SK-MEL-5 (cell line): Measurements from ENCODE around the gene SPATA31D1. TPM values are rescaled to one million over a fixed set of nuclear protein-coding genes. Genes with fewer than 3 reads are reported as not detected.
"Not testable (repeated sequence)": the region's sequence is repeated elsewhere in the genome, so short reads cannot be mapped to it uniquely, and the experiment has no call there.

Experiments
- DNase-seq: peaks from one replicate; pipeline ENCODE4 v3.0.0-alpha.2; 2016; ENCODE audit warnings: low read depth, low spot score
- in situ Hi-C: cut with HindIII; loops from 2 replicates; pipeline ENCODE4 v1.10.0; 2016; ENCODE audit warnings: low sequenced_read_pairs, high pct_unique_total_duplicates, low pct_unique_long_range_greater_than_20kb
- polyA plus RNA-seq, 2 experiments: library from polyadenylated mRNA; depleted of rRNA; stranded (reverse); fragments of >200 nt; gene quantifications; 2 replicates each; pipeline ENCODE4 v1.2.3, GENCODE V29; 2015
- total RNA-seq: library from RNA; depleted of rRNA; stranded (reverse); fragments of >200 nt; shearing (Covaris generic); gene quantifications from 2 replicates; pipeline ENCODE4 v1.2.3, GENCODE V29; 2014; rRNA removed

SPATA31D1 gene
- not detected in 2 replicates for total RNA-seq
- not detected in 2 replicates for polyA plus RNA-seq (2015; cell fraction: cytosol; rRNA removed)
- not detected in 2 replicates for polyA plus RNA-seq (2015; cell fraction: nucleus; rRNA removed)

DNA sequence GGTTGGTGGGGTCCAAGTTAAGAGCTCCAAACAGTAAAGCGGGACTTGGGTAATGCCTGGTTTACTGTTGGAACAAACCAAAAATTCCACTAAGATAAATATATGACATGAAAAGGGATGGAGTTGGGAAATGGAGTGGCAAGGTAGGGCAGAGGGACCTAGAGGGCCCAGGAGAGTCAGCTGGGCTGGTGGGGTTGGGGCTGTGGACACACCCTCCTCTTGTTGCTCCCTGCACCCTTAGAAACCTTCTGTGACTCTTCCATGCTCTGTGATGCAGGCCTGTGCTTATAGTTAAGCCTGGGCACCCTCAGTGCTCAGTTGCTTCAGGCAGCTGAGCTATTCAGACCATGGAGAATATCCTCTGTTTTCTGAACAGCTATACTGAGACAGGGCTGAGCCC is at the start of gene SPATA31D1:
TSS of gene SPATA31D1 (plus strand) at position 301 of the 400 bp plus-strand sequence. CDS start at position 348, 47 bp downstream.
- in situ Hi-C loops, DNase-seq: not testable (repeated sequence)

DNA sequence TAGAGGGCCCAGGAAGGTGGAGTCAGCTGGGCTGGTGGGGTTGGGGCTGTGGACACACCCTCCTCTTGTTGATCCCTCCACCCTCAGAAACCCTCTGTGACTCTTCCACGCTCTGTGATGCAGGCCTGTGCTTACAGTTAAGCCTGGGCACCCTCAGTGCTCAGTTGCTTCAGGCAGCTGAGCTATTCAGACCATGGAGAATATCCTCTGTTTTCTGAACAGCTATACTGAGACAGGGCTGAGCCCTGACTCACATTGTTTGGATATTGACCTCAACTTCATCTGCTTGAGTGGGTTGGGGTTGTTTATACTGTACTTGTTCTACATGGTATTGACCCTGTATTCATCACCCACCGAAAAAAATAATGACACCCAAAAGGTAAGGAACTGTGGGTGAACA is 45.2 kb upstream of the SPATA31D1 start, which contains the start of gene SPATA31D3:
TSS of gene SPATA31D3 (plus strand) at position 108 of the 400 bp plus-strand sequence. CDS start at position 194, 86 bp downstream.
- DNase-seq, in situ Hi-C loops: not testable (repeated sequence)

DNA sequence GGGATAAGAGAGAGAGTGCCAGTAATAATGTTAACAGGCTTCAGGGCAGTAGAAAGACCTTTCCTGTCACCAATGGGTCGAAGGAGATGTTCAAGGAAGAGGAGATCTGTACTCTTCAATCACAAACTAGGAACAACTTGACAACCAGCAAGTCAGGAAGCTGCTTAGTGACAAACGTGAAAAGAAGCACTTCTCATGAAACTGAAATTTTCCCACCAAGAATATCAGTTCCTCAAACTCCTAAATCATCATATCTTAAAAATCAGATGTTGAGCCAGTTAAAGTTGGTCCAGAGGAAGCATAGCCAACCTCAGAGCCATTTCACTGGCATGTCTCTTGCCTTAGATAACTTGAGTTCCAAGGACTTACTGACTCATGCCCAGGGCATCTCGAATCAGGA is 39.9 kb upstream of the SPATA31D1 start:
- DNase-seq, in situ Hi-C loops: not testable (repeated sequence)

DNA sequence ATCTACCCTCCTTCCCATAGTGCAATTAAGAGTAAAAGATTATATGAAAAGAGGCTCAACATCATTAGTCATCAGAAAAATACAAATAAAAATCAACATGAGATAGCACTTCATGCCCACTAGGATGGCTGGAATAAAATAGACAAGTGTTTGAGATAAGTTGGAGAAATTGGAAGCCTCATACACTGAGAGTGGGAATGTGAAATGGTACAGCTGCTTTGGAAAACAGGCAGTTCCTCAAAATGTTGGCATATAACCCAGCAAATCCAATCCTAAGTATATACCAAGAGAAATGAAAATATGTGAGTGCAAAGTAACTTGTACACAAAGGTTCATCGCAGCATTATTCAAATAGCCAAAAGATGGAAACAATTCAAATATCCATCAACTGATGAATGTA is 35.5 kb upstream of the SPATA31D1 start:
- in situ Hi-C loops, result no loop called here
- no peak for DNase-seq

DNA sequence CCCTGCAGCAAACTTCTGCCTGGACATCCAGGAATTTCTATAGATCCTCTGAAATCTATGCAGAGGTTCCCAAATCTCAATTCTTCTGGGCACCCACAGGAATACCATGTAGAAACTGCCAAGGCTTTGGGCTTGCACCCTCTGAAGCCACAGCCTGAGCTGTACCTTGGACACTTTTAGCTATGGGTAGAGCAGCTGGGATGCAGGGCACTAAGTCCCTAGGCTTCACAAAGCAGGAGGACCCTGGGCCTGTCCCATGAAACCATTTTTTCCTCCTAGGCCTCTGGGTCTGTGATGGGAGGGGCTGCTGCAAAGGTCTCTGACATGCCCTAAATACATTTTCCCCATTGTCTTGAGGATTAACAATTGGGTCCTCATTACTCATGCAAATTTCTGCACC is 32.9 kb upstream of the SPATA31D1 start:
- in situ Hi-C loops, result no loop called here
- no peak for DNase-seq

DNA sequence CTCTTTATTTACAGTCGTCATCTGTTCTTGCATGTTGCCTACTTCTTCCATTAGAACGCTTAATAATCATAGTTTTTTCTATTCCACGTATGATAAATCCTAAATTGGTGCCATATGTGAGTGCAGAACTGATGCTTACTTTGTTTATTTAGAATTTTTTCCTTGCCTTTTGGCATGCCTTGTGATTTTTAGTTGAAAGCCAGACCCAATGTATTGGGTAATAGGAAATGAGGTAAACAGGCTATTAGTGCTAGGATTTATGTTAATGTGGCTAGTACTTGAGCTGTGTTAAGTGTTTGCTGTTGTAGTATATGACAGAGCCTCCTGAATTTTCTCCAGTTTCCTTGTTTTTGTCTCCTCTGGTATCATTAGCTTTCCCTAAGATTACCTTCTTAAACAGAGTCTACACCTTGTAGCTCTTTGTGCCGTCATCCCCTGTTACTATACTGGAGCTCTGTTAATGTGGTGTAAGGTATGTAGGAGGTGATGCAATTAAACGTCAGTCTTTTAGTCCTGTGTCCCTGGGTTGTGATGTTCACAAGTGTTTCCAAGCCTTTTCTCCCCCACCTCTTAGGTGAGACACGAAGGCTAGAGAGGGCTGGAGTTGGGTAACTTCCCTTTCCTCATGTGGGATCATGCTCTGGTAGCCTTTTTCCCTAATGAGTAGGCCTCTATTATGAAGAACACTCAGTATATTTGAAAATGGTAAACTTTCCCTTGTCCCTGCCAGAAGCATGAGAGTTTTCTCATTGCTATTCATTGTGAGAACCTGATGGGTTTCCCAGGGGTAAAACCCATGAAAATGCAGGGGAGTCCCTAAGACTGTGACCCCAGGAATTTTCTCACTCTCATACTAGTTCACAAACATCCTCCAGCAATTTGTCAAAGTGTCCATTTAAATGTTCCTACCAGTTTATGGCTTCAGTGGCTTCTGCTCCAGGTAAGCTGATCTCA is 24.1 kb upstream of the SPATA31D1 start:
- in situ Hi-C loops, result no loop called here

DNA sequence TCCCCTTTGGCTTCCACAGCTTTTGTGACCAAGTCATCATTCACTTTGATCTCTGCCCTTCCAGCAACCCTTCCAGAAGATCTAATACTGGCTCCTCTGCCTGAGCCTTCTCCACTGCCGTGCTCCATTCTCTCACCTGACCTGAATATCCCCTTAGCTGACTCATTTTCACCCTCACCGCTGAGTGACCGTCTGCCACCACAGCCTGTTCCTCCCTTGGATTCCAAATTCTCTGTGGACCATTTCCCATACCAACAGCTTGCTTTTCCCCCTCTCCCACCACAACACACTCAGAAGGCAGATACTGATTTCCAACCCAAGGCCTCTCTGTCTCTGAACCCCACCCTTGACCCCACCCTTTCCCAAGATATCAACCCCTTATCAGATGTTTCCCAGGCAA is 20.5 kb upstream of the SPATA31D1 start:
- no peak for DNase-seq
- in situ Hi-C loops, result no loop called here

More for the DNA sequence above, 24.1 kb upstream of the SPATA31D1 start:
- no peak for DNase-seq

DNA sequence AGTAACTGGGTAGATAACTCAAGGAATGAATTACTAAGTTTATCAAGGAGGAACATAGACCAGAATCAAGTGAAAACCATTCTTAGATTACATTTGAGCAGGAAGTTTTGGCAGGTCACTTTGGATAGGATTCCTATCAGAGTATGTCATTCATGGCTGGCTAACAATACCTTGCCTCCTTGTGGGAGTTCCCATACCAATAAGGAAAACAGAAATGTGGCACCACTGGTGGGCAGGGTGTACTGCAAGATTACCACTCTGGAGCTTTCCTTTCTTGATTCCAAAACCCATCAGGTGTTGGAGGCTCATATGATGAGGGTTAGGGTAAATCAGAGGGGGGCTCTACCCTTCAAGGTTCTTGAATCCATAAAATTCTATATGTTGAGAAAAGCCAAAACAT is 18.6 kb upstream of the SPATA31D1 start:
- in situ Hi-C loops, result no loop called here
- no peak for DNase-seq

DNA sequence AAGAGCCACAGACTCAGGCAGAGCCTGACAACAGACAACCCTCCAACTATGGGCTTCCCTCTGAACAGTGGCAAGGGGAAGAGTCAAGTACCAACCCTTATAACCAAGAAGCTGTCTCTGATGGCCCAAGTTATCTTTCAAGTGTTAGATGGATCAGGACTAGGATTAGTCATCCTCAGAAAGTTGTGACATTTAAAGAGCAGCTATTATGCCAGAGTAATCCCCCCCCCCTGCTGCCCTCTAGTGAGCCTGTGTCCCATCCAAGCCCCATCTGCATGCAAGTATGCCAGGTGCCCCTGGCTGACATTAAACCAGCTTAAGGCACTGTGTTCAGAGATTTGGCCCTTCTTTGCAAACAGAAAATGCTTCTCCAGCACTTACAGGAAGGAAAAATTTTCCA is 16.8 kb upstream of the SPATA31D1 start:
- no peak for DNase-seq
- in situ Hi-C loops, result no loop called here

DNA sequence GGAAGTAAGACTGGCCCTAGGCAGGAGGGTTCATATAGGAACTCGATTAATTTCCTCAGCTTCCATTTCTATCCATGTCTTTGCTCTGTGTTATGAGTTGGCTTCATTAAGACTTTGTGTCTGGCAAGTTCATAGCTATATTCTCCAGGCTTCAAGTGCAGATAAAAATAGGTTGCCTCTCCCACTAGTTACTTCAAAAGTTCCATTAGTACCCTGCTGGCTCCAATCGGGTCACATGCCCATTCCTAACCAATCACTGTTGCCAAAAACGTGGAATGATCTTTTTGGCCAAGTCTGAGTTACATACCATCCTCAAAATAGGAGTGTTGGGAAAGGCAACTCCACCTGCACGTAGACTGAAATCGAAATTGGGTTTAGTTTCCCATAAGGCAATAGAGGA is 13.8 kb upstream of the SPATA31D1 start:
- in situ Hi-C loops, result no loop called here
- no peak for DNase-seq

DNA sequence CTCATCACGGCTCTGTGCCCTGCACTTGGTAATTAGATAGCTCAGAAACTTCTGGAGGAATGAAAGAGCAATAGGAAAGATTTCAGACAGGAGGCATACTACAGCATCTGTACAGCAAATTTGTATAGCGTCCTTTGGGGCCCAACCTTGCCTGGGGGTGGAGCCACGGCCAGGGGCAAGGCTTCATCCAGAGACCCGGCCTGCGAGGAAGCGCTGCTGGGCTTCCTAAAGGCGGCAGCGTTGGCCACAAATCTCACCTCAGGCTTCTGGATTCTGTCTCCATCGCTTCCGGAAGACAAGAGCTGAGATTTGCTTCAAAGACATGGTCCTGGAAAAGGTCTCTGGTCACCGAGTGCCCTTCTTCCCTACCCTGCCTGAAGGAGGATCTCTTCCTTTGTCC is 12.2 kb upstream of the SPATA31D1 start:
- DNase-seq, result no peak
- in situ Hi-C loops, result no loop called here

DNA sequence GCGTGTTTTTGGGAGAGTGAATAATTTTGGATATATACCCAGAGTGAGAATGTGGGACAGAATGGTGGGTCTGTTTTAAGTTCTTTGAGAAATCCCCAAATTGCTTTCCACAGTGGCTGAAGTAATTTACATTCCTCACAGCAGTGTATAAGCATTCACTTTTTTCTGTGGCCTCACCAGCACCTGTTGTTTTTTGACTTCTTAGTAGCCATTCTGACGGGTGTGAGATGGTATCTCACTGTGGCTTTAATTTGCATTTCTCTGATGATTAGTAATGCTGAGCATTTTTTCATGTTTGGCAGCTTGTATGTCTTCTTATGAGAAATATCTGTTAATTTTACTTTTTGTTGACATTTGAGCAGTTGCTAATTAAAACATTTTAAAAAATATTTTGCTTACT is 9.4 kb upstream of the SPATA31D1 start:
- DNase-seq, result no peak
- in situ Hi-C loops, result no loop called here

DNA sequence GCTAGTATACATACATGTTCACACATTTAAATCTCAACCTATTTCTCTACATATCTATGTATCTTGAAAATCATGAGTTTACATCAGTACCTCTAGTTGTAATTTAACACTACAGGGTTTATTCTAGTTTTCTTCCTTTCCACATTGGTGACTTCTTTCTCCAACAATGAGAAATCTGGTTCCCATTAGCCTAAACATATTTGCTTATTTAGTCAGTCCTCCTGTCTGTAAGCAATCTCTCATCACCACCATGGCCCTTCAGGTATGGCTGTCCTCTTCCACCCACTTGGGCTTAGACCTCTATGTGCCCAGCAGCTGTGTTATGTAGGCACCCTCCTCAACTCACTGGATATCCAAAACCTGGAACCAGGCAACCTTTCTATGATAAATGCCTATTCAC is 8.0 kb upstream of the SPATA31D1 start:
- in situ Hi-C loops, result no loop called here
- DNase-seq, result no peak

DNA sequence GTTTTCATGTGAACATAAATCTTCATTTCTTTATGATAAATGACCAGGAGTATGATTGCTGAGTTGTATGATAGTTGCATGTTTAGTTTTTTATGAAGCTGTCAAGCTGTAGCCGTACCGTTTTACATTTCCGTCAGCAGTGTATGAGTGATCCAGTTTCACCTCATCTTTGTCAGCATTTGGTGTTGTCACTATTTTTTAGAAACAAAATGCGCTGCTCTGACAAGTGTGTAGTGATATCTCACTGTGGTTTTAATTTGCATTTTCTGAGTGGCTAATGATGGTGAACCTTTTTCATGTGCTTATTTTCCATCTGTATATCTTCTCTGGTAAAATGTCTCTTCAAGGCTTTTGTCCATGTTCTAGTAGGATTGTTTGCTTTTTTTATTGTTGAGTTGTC is 6.7 kb upstream of the SPATA31D1 start:
- in situ Hi-C loops, result no loop called here
- no peak for DNase-seq

DNA sequence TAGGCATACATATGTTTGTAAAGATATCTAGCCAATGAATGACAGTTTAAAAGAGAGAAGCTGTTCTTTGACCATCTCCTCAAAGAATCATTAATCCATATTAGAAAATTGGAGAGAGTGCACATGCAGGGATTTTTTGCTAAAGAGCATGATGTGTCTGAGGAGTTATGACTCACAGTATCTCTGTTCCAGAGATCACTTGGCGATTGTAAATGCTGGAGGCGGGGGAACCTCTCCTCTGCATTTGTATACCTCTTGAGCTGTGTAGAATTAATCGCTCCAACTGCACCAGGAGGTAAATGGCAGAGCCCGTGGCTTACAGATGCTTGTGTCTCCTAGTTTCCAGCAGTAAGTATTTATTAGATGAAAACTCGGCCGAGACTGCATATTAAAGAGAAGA is 3.6 kb upstream of the SPATA31D1 start:
- in situ Hi-C loops, result no loop called here
- DNase-seq, result no peak

DNA sequence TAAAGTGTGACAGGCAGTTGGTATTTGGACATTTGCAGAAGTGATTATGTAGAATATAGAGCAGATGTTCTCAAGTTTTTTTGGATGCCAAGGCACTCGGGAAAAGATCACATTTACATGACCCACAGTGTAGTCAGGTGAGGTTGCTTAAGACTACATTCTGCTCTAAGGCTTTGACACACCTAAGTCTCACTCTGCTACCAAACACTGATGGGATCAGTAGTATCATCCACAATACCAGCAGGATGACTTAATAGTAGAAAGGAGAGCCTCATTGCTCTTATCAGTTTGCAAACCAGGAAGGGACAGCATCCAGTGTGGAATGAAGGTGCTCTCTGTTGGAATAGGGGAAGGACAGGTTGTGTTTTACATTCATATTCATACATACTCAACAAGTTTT is 2.5 kb upstream of the SPATA31D1 start:
- in situ Hi-C loops, result no loop called here

DNA sequence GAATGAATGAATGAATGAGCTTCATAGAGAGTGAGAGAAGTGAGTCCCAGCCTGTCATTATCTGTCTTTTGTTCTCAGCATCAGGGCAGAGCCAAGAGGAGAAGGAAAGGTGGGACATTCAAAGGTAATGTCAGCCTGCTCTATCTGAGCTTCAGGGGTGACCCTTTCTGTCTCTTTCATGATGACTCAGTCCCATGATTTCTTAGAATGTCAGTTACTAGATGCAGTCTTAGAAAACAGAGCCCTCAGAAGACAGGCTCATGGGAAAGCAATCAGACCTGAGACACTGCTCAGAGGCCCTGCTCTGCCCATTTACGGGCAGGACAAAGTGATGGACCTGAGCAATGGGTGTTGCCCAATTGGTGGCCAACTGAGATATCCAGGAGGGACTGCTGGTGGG is 1.1 kb downstream of the SPATA31D1 start:
- DNase-seq, result no peak
- in situ Hi-C loops, result no loop called here

More for the DNA sequence above, 2.5 kb upstream of the SPATA31D1 start:
- DNase-seq, result no peak

DNA sequence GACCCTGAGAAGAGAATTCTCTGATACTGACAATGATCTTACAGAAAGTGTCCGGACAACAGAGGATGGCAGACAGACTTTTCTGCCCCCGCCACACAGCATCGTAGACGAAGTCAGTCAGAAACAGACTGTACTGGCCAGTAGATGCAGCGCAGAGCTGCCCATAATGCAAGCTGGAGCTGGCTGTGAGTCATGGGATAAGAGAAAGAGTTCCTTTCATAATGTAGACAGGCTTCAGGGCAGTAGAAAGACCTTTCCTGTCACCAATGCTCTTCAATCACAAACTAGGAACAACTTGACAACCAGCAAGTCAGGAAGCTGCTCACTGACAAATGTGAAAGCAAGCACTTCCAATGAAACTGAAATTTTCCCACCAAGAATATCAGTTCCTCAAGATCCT is 5.1 kb downstream of the SPATA31D1 start:
- in situ Hi-C loops, result no loop called here
- peak; percentile 12 for DNase-seq

DNA sequence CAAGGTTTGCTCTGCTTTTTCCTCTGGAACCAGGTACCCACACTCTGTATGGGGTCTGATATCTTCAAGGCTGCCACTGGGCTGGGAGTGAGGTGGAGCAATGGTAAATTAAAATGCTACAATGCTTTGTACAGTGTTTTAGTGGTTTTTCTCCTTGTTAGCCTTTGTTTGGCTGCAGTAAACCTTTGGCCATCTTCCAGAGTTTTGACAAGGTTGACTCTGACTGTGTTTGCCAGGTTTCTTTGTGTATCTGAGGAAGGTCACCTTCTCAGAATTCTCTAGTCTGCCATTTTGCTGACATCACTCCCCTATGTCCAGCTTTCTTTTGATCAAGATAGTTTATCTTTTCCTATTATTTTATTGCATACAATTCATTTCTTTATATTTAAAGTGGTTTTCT is 11.2 kb downstream of the SPATA31D1 start:
- DNase-seq, result no peak
- in situ Hi-C loops, result no loop called here
